ENCODE data around the gene NAA15.

DNA sequence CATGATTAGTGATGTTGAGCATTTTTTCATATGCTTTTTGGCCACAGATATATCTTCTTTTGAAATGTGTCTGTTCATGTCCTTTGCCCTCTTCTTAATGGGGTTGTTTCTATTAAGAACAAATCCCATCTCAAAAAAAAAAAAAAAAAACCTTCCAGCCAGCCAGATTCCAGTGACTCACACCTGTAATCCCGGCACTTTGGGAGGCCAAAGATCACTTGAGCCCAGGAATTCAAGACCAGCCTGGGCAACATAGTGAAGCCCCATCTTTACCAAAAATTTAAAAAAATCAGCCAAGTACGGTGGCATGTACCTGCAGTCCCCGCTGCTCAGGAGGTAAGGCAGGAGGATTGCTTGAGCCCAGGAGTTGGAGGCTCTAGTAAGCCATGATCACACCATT lies 157.7 kb downstream of the NAA15 start:
- TF ChIP-seq YY1 (IDR thresholded peaks at IDR 0.05; ENCODE audit: low read depth) (no peak), EP300 (IDR thresholded peaks at IDR 0.05; ENCODE audit: borderline replicate concordance) (no peak)
- TF ChIP-seq, protein P1, sequence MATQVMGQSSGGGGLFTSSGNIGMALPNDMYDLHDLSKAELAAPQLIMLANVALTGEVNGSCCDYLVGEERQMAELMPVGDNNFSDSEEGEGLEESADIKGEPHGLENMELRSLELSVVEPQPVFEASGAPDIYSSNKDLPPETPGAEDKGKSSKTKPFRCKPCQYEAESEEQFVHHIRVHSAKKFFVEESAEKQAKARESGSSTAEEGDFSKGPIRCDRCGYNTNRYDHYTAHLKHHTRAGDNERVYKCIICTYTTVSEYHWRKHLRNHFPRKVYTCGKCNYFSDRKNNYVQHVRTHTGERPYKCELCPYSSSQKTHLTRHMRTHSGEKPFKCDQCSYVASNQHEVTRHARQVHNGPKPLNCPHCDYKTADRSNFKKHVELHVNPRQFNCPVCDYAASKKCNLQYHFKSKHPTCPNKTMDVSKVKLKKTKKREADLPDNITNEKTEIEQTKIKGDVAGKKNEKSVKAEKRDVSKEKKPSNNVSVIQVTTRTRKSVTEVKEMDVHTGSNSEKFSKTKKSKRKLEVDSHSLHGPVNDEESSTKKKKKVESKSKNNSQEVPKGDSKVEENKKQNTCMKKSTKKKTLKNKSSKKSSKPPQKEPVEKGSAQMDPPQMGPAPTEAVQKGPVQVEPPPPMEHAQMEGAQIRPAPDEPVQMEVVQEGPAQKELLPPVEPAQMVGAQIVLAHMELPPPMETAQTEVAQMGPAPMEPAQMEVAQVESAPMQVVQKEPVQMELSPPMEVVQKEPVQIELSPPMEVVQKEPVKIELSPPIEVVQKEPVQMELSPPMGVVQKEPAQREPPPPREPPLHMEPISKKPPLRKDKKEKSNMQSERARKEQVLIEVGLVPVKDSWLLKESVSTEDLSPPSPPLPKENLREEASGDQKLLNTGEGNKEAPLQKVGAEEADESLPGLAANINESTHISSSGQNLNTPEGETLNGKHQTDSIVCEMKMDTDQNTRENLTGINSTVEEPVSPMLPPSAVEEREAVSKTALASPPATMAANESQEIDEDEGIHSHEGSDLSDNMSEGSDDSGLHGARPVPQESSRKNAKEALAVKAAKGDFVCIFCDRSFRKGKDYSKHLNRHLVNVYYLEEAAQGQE (IDR thresholded peaks at IDR 0.05; ENCODE audit: low read depth): no peak
